Osteocyte (in vitro differentiated cells): Measurements from ENCODE around the gene CHRDL1. TPM values are rescaled to one million over a fixed set of nuclear protein-coding genes. Genes with fewer than 3 reads are reported as not detected.
"Not testable (repeated sequence)": the region's sequence is repeated elsewhere in the genome, so short reads cannot be mapped to it uniquely, and the experiment has no call there.

Experiments used
- DNase-seq: peaks from one replicate; pipeline ENCODE4 v3.0.0; 2021; ENCODE audit warnings: mixed read lengths; ENCODE audit not compliant: unreplicated experiment; ENCODE audit errors: extremely low spot score
- H3K27ac Mint-ChIP-seq: one replicate; pipeline ENCODE4 v1.8.0; 2021; ENCODE audit warnings: mild to moderate bottlenecking, mixed read lengths; ENCODE audit not compliant: unreplicated experiment
- H3K27me3 Mint-ChIP-seq: one replicate; pipeline ENCODE4 v1.8.0; 2021; ENCODE audit warnings: mixed read lengths; ENCODE audit not compliant: unreplicated experiment
- H3K36me3 Mint-ChIP-seq: one replicate; pipeline ENCODE4 v1.8.0; 2021; ENCODE audit warnings: mixed read lengths; ENCODE audit not compliant: unreplicated experiment
- H3K4me1 Mint-ChIP-seq: one replicate; pipeline ENCODE4 v1.8.0; 2021; ENCODE audit warnings: mixed read lengths; ENCODE audit not compliant: unreplicated experiment
- H3K4me3 Mint-ChIP-seq: one replicate; pipeline ENCODE4 v1.8.0; 2021; ENCODE audit warnings: mild to moderate bottlenecking, moderate library complexity, mixed read lengths; ENCODE audit not compliant: unreplicated experiment
- H3K9me3 Mint-ChIP-seq: one replicate; pipeline ENCODE4 v1.8.0; 2021; ENCODE audit warnings: mixed read lengths; ENCODE audit not compliant: unreplicated experiment
- CTCF ChIP-seq: fragments of 200-600 bp; sonication (generic); IDR thresholded peaks from 2 replicates; pipeline ENCODE4 v1.5.0; 2021; ENCODE audit warnings: antibody characterized with exemption, mild to moderate bottlenecking, moderate library complexity
- long read RNA-seq: library from polyadenylated mRNA; unstranded; transcript quantifications from one replicate; pipeline ENCODE4 v2.0.0, GENCODE V29; 2021
- total RNA-seq: library from RNA; stranded (reverse); gene quantifications from 2 replicates; pipeline ENCODE4 v1.2.1, GENCODE V29; 2021

CHRDL1 gene
- total RNA-seq, result 0.32 and 0.63 TPM in 2 replicates
- long read RNA-seq, partial matches to known transcripts, result 0 of 2 reads
- long read RNA-seq, other reads (novel, unspliced or antisense), result 1 of 2 reads

GRCh38 chrX:110795645-110796406 lies at the start of gene CHRDL1:
TSS of gene CHRDL1 (minus strand) at chrX:110795817. CDS start at chrX:110792181, 3,636 bp downstream.
- no peak for TF ChIP-seq CTCF
- DNase-seq, result no peak
- H3K27me3 Mint-ChIP-seq, result peaks cover 68% of the 10 kb centered on the region
- peak within 1 kb of the TSS; percentile 65 for H3K4me3 Mint-ChIP-seq
- H3K9me3 Mint-ChIP-seq, result no peaks in the 10 kb centered on the region
- peaks cover 5% of the 10 kb centered on the region for H3K4me1 Mint-ChIP-seq
- no peaks in the 10 kb centered on the region for H3K36me3 Mint-ChIP-seq
- H3K27ac Mint-ChIP-seq, result no peak within 1 kb of the TSS

- Mint-ChIP-seq H3K27me3 (peaks cover 11% of the 10 kb centered on the region), H3K9me3 (no peaks in the 10 kb centered on the region), H3K27ac (no peak overlapping the region), H3K4me1 (no peaks in the 10 kb centered on the region), H3K36me3 (no peaks in the 10 kb centered on the region), H3K4me3 (no peak overlapping the region)
- DNase-seq, result no peak
- TF ChIP-seq CTCF, result no peak
Measured at GRCh38 chrX:110836982-110837381, 41.4 kb upstream of the CHRDL1 start.

- H3K27ac Mint-ChIP-seq, result no peak overlapping the region
- no peak for TF ChIP-seq CTCF
Measured at GRCh38 chrX:110836451-110836850, 40.8 kb upstream of the CHRDL1 start.

GRCh38 chrX:110836001-110836400 lies 40.4 kb upstream of the CHRDL1 start:
- no peak for TF ChIP-seq CTCF

More at GRCh38 chrX:110836451-110836850, 40.8 kb upstream of the CHRDL1 start:
- H3K9me3 Mint-ChIP-seq, result no peaks in the 10 kb centered on the region
- H3K4me3 Mint-ChIP-seq, result no peak overlapping the region
- H3K27me3 Mint-ChIP-seq, result peaks cover 7% of the 10 kb centered on the region
- H3K36me3 Mint-ChIP-seq, result no peaks in the 10 kb centered on the region
- no peaks in the 10 kb centered on the region for H3K4me1 Mint-ChIP-seq
- DNase-seq, result no peak

GRCh38 chrX:110825972-110826371 lies 30.4 kb upstream of the CHRDL1 start:
- H3K4me3 Mint-ChIP-seq, result no peak overlapping the region
- DNase-seq, result no peak
- H3K4me1 Mint-ChIP-seq, result no peaks in the 10 kb centered on the region
- no peak overlapping the region for H3K27ac Mint-ChIP-seq
- no peaks in the 10 kb centered on the region for H3K9me3 Mint-ChIP-seq
- H3K36me3 Mint-ChIP-seq, result no peaks in the 10 kb centered on the region
- H3K27me3 Mint-ChIP-seq, result peaks cover 13% of the 10 kb centered on the region
- no peak for TF ChIP-seq CTCF

More at GRCh38 chrX:110836001-110836400, 40.4 kb upstream of the CHRDL1 start:
- no peaks in the 10 kb centered on the region for H3K4me1 Mint-ChIP-seq
- H3K27ac Mint-ChIP-seq, result no peak overlapping the region
- no peaks in the 10 kb centered on the region for H3K36me3 Mint-ChIP-seq
- H3K4me3 Mint-ChIP-seq, result no peak overlapping the region
- H3K9me3 Mint-ChIP-seq, result no peaks in the 10 kb centered on the region
- DNase-seq, result no peak
- peaks cover 6% of the 10 kb centered on the region for H3K27me3 Mint-ChIP-seq

- H3K4me1 Mint-ChIP-seq, result not testable (repeated sequence)
Measured at GRCh38 chrX:110816543-110816942, 20.9 kb upstream of the CHRDL1 start.

More at GRCh38 chrX:110816543-110816942, 20.9 kb upstream of the CHRDL1 start:
- H3K27ac Mint-ChIP-seq, DNase-seq, H3K27me3 Mint-ChIP-seq, H3K4me3 Mint-ChIP-seq, H3K36me3 Mint-ChIP-seq, H3K9me3 Mint-ChIP-seq: not testable (repeated sequence)
